ENCODE results near the gene AMTN.

DNA sequence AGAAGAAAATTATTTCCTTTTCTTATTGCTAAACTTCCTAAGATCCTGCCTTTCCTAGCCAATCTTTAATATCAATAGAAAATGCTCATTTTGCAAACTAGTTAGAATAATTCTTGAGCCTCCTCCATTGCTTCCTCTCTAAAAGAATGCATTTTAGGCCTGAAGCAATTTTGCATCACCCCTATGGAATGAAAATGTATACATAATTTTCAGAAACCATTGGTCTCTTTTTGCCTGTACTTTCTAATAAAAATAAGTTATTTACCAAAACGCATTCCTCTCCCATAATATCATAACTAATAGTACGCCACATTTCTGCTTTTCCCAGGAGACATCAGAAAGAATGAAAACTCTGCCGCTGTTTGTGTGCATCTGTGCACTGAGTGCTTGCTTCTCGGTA is 44.7 kb upstream of the AMTN start:
- TF ChIP-seq, protein P1, sequence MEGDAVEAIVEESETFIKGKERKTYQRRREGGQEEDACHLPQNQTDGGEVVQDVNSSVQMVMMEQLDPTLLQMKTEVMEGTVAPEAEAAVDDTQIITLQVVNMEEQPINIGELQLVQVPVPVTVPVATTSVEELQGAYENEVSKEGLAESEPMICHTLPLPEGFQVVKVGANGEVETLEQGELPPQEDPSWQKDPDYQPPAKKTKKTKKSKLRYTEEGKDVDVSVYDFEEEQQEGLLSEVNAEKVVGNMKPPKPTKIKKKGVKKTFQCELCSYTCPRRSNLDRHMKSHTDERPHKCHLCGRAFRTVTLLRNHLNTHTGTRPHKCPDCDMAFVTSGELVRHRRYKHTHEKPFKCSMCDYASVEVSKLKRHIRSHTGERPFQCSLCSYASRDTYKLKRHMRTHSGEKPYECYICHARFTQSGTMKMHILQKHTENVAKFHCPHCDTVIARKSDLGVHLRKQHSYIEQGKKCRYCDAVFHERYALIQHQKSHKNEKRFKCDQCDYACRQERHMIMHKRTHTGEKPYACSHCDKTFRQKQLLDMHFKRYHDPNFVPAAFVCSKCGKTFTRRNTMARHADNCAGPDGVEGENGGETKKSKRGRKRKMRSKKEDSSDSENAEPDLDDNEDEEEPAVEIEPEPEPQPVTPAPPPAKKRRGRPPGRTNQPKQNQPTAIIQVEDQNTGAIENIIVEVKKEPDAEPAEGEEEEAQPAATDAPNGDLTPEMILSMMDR (IDR thresholded peaks at IDR 0.05), result no peak
- TF ChIP-seq POLR2A (IDR thresholded peaks at IDR 0.05), result no peak

Measured in lower leg skin (tissue), 3 donors.